ENCODE data around the gene CNTN5.

CNTN5 gene

DNA sequence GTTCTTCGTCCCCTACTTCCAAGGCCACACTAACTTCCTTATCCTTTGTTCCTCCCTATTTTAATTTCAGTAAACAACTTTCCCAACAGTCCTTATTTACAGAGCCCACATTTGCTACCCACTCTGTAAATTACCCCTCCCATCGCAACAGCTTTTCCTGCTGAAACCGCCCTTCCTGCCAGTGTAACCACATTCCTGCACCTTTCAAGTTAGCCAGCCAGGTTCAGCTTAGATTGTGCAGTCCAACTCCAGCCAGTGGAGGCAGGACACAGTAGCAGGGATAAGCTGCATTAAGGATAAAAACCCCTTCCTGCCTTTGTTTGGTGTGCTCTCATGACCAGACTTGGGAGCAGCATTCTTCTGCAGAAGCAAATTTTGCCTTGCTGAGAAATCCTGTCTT is 898.0 kb downstream of the CNTN5 start:
- H3K4me3 ChIP-seq (replicated peaks; ENCODE audit: low read depth, low read length), result no peak overlapping the region
- DNase-seq (ENCODE audit: low read depth), result no peak
- TF ChIP-seq, protein P1, sequence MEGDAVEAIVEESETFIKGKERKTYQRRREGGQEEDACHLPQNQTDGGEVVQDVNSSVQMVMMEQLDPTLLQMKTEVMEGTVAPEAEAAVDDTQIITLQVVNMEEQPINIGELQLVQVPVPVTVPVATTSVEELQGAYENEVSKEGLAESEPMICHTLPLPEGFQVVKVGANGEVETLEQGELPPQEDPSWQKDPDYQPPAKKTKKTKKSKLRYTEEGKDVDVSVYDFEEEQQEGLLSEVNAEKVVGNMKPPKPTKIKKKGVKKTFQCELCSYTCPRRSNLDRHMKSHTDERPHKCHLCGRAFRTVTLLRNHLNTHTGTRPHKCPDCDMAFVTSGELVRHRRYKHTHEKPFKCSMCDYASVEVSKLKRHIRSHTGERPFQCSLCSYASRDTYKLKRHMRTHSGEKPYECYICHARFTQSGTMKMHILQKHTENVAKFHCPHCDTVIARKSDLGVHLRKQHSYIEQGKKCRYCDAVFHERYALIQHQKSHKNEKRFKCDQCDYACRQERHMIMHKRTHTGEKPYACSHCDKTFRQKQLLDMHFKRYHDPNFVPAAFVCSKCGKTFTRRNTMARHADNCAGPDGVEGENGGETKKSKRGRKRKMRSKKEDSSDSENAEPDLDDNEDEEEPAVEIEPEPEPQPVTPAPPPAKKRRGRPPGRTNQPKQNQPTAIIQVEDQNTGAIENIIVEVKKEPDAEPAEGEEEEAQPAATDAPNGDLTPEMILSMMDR (IDR thresholded peaks at IDR 0.05; ENCODE audit: low read length, missing control alignments), result no peak

DNA sequence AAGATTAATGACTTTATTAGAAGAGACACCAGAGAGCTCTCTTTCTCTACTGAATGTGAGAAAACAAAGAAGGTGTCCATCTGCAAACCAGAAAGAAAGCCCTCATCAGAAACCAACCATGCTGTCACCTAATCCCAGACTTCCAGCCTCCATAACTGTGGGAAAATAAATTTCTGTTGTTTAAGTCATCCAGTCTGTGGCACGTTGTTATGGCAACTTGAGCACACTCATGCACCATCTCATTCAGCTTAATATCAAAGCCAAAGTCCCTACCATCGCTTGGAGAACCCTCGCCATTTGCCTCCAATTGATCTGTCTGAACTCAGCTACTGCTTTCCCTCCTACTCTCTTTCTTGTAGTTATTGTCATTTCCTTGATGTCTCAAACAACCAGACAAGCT is 900.2 kb downstream of the CNTN5 start:
- no peak overlapping the region for H3K4me3 ChIP-seq (replicated peaks; ENCODE audit: low read depth, low read length)
- DNase-seq (ENCODE audit: low read depth), result no peak
- TF ChIP-seq, protein P1 (IDR thresholded peaks at IDR 0.05; ENCODE audit: low read length, missing control alignments), result no peak

DNA sequence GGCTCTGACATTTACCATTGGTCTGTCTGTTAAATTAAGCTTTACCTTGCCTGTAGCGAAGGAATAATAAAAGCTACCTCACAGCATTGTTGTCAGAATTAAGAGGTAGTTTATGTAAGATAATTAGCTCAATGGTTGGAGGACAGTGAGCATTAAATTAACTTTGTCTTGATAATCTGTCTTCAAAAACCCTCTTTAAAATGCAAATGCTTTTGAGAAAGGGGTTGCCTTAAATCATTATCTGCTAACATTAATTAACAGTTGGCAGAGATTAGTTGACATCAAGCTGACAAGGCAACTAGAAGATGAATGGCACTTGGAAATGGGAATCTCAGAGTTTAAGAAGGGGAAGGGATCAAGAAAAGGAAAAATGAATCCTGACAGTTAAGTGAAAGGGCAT is 905.2 kb downstream of the CNTN5 start:
- TF ChIP-seq, protein P1 (IDR thresholded peaks at IDR 0.05; ENCODE audit: low read length, missing control alignments), result no peak
- no peak overlapping the region for H3K4me3 ChIP-seq (replicated peaks; ENCODE audit: low read depth, low read length)
- DNase-seq (ENCODE audit: low read depth), result no peak

DNA sequence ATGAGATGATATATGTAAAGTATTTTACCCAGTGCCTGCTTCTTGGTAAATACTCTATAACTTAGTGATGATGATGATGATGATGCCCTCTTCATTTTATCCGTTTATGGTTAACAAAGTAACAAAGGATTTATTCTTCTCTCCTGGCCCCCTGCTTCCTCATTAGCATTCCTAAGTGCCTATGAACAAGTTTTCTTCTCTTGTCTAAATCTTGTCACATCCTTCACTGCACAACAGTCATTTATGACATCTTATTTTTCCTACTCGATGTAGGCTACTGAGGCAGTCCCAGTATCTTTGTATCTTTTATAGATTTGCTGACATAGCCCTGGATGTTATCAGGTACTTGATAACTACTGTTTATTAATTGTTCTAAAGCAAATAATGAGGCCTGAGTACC is 911.9 kb downstream of the CNTN5 start:
- TF ChIP-seq, protein P1 (IDR thresholded peaks at IDR 0.05; ENCODE audit: low read length, missing control alignments), result no peak
- H3K4me3 ChIP-seq (replicated peaks; ENCODE audit: low read depth, low read length), result no peak overlapping the region
- DNase-seq (ENCODE audit: low read depth), result no peak

DNA sequence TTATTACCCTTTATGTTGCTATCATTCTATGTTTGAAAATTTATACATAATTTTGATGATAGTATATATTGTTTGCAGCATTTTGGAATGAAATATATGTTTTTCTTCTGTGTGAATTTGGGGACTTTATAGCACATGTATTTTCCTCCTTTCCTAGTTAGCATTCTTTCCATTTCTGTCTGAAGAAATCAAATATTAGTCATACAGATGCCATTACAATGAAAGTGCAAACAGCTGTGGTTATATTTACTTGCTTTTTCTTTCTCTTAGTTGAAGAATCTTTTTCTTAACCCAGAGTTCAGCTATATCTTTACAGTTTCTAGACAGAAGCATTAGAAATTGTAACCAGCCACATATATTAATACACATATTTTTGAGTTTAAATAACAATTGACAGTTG is 913.3 kb downstream of the CNTN5 start:
- H3K4me3 ChIP-seq (replicated peaks; ENCODE audit: low read depth, low read length), result no peak overlapping the region
- TF ChIP-seq, protein P1 (IDR thresholded peaks at IDR 0.05; ENCODE audit: low read length, missing control alignments), result no peak
- DNase-seq (ENCODE audit: low read depth), result peak; percentile 6

DNA sequence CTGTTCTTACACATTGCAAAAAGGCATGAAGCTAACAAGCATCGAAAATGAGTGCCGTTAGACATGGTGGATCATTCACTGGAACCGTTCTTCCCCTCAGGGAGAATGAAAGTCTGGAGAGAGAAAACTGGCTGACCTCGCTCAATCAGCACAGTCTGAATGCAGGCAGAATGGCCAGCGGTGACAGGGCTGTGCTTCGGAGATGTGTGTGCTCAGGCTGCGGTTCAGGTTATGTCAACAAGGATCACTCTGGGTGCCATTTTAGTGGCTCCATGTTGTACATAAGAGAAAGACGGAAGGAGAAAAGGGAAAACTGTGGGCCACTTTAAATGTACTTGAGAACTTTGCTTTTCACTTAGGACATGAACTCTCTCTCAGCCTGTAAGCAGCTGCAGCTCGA is 916.6 kb downstream of the CNTN5 start:
- TF ChIP-seq, protein P1 (IDR thresholded peaks at IDR 0.05; ENCODE audit: low read length, missing control alignments), result no peak
- DNase-seq (ENCODE audit: low read depth), result no peak
- H3K4me3 ChIP-seq (replicated peaks; ENCODE audit: low read depth, low read length), result no peak overlapping the region

DNA sequence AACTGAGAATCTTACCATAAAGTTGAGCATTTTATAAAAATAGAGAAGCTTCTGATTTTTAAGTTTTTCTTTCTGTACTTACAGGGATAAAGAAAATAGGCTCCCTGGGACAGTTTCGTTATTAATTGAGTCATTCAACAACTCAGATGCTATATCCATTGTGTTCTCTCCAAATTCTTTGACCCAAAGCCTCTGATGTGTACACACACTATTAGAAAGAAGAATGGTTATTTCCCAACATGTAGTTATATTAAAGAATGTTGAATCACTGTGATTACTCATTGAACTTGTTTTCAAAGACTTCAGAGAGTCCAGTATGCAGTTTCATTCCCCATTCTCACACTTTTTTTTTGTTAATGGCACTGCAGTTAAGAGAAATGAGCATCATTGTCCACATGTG is 932.1 kb downstream of the CNTN5 start:
- H3K4me3 ChIP-seq (replicated peaks; ENCODE audit: low read depth, low read length), result no peak overlapping the region
- TF ChIP-seq, protein P1 (IDR thresholded peaks at IDR 0.05; ENCODE audit: low read length, missing control alignments), result no peak
- peak; percentile 53 for DNase-seq (ENCODE audit: low read depth)

All from fibroblast of pulmonary artery (primary cell).